ENCODE results near the gene SREK1.
"Not testable (repeated sequence)": the region's sequence is repeated elsewhere in the genome, so short reads cannot be mapped to it uniquely, and the experiment has no call there.

SREK1 gene

DNA sequence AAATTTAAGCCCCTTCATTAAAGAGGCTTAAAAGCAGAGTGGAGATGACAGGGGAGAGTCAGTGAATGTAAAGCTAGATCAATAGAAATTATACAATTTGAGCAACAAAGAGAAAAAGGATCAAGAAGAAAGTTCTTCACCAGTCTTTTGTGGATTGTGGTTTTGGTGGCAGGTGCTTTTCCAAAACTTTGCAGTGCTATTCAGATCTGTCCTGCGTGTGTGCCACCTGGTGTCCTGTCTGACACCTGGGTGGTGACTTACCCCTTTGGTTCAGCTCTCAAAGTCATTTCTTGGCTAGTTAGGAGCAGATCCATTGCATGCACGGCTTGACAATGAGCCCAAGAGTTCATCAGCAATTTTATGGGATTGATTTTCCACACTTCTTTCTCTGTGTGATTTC is 69.4 kb downstream of the SREK1 start:
- H3K27ac ChIP-seq: no peak overlapping the region
- no peak for TF ChIP-seq ZFX (IDR thresholded peaks at IDR 0.05; ENCODE audit: borderline replicate concordance)
- TF ChIP-seq, protein P1, sequence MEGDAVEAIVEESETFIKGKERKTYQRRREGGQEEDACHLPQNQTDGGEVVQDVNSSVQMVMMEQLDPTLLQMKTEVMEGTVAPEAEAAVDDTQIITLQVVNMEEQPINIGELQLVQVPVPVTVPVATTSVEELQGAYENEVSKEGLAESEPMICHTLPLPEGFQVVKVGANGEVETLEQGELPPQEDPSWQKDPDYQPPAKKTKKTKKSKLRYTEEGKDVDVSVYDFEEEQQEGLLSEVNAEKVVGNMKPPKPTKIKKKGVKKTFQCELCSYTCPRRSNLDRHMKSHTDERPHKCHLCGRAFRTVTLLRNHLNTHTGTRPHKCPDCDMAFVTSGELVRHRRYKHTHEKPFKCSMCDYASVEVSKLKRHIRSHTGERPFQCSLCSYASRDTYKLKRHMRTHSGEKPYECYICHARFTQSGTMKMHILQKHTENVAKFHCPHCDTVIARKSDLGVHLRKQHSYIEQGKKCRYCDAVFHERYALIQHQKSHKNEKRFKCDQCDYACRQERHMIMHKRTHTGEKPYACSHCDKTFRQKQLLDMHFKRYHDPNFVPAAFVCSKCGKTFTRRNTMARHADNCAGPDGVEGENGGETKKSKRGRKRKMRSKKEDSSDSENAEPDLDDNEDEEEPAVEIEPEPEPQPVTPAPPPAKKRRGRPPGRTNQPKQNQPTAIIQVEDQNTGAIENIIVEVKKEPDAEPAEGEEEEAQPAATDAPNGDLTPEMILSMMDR (IDR thresholded peaks at IDR 0.05): no peak

DNA sequence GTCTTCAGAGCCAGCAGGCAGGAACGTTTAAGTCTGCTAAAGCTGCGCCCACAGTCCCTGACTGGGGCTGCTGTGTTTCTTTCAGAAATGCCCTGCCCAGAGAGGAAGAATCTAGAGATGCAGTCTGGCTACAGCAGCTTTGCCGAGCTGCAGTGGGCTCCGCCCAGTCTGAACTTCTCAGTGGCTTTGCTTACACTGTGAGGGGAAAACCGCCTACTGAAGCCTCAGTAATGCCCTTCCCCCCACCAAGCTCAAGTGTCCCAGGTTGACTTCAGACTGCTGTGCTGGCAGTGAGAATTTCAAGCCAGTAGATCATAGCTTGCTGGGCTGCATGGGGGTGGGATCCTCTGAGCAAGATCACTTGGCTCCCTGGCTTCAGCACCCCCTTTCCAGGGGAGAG is 78.4 kb downstream of the SREK1 start:
- no peak overlapping the region for H3K27ac ChIP-seq
- TF ChIP-seq, protein P1 (IDR thresholded peaks at IDR 0.05): no peak
- TF ChIP-seq ZFX (IDR thresholded peaks at IDR 0.05; ENCODE audit: borderline replicate concordance): no peak

DNA sequence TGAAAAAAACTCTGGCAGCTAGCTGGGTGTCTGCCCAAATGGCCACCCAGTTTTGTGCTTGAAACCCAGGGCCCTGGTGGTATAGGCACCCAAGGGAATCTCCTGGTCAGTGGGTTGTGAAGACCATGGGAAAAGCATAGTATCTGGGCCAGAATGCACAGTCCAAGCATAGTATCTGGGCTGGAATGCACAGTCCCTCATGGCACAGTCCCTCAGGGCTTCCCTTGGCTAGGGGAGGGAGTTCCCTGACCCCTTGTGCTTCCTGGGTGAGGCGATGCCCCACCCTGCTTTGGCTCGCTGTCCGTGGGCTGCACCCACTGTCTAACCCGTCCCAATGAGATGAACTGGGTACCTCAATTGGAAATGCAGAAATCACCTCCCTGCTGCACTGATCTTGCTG is 78.8 kb downstream of the SREK1 start:
- H3K27ac ChIP-seq: not testable (repeated sequence)

DNA sequence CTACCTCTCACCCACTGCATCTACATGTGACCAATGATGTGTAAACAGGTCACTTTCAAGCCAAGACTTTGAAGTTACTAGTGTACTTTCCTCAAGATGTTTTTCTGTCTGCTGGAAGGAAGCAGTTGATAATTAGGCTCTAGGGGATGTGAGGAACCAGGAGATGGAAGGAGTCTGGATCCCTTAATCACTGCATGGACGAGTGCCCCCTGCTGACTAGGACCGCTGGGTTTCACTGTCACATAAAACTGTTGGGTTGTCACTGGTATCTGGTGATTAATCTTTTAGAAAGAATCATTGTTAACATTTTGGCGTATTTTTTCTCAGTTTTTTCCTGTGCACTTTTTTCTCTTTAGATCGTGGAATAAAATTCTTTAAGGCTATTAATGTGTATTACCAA is 79.5 kb downstream of the SREK1 start:
- no peak overlapping the region for H3K27ac ChIP-seq
- no peak for TF ChIP-seq ZFX (IDR thresholded peaks at IDR 0.05; ENCODE audit: borderline replicate concordance)
- TF ChIP-seq, protein P1 (IDR thresholded peaks at IDR 0.05): peak; percentile 28; the same call in 1 of the 2 replicates

DNA sequence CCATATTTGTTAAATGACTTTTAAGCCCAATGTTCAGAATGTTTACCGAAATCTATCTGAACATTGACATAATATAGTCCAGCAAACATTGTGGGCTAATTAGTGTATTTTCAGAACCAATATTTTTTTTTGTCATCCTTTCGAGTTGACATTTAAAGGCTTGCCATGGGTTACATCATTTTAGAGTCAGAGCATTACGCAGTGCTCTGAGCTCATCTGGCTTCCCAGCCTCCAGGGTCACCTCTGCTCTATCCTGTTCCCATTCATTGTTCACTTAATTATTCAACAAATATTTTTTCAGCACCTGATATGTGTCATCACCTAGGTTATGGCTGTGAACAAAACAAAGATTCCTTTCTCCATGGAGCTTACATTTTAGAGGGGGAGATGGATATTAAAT is 80.2 kb downstream of the SREK1 start:
- TF ChIP-seq, protein P1 (IDR thresholded peaks at IDR 0.05): no peak
- no peak for TF ChIP-seq ZFX (IDR thresholded peaks at IDR 0.05; ENCODE audit: borderline replicate concordance)
- H3K27ac ChIP-seq: no peak overlapping the region

DNA sequence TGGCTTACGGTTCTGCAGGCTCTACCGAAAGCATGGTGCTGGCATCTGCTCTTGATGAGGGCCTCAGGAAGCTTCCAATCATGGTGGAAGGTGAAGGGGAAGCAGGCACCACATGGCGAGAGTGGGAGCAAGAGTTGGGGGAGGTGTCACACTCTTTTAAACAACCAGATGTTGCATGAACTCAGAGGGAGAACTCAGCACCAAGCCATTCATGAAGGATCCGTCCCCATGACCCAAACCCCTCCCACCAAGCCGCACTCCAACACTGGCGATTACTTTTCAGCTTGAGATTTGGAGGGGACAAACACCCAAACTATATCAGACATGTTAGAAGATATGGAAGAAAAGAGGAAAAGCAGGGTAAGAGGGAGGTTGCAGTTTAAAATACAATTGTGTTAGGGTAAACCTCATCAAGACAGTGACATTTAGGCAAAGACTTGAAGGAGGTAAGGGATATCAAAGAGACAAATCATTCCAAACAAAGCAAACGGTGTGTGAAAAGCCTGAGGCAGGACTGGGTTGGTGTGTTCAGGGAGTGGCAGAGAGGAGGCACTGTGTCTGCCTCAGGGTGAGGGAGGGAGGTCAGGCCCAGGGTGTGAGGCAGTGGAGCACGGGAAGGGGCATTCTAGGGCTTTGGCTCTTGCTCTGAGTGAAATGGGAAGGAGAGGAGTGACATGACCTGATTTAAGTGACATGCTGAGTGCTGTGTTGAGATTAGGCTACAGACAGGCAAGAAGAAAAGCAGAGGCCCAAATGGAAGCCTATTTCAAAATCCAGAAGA is 80.9 kb downstream of the SREK1 start:
- TF ChIP-seq, protein P1 (IDR thresholded peaks at IDR 0.05): no peak
- TF ChIP-seq ZFX (IDR thresholded peaks at IDR 0.05; ENCODE audit: borderline replicate concordance): no peak
- H3K27ac ChIP-seq: no peak overlapping the region

DNA sequence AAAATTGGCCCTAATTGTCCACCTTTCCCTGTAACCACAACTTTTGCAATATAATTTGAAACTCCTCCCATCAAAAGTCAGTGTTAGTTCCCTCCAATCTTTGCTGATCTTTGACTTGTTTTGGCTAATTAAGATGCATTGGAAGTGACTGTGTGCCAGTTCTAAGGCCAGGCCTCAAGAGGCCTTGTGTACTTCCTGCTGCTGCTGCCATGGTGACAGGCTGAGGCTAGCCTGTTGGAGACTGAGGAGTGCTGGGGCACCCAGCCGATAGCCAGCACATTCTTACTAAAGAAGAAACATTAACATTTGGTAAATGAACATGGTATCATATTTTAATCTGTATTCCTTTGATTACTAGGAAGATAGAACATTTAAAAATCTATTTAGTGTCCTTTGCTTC is 86.5 kb downstream of the SREK1 start:
- H3K27ac ChIP-seq: no peak overlapping the region
- no peak for TF ChIP-seq ZFX (IDR thresholded peaks at IDR 0.05; ENCODE audit: borderline replicate concordance)
- TF ChIP-seq, protein P1 (IDR thresholded peaks at IDR 0.05): no peak

DNA sequence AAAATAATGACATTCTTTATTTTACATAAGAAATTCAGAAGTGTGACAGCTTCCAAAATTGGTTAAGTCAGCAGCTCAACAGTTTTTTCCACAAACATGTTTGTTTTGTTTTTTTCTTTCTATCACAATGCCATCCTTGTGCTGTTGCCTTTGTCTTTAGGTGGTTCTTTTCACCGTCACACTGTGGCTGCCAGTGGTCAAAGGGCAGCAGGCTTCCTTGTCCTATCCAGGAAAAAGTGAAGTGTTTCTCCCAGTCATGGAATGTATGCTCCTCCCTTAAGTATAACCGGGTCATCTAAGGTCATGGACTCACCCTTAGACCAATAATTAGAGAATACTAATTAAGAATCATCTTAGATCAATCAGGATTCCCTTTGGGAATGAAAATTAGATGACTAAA is 87.4 kb downstream of the SREK1 start:
- no peak overlapping the region for H3K27ac ChIP-seq
- no peak for TF ChIP-seq ZFX (IDR thresholded peaks at IDR 0.05; ENCODE audit: borderline replicate concordance)
- TF ChIP-seq, protein P1 (IDR thresholded peaks at IDR 0.05): no peak

All from 22Rv1 (cell line).